Mesendoderm (in vitro differentiated cells): ENCODE data around the gene PRR33.

Source experiments
- DNase-seq: peaks from one replicate; pipeline ENCODE4 v3.0.0; 2013
- H2AK5ac ChIP-seq: 2 replicates; pipeline ENCODE4 v1.6.1; 2013; ENCODE audit warnings: low read length, inconsistent platforms
- H2BK120ac ChIP-seq: 2 replicates; pipeline ENCODE4 v1.6.1; 2013; ENCODE audit warnings: low read depth, mild to moderate bottlenecking, low read length, moderate library complexity, mixed read lengths
- H2BK15ac ChIP-seq: replicated peaks from 2 replicates; pipeline ENCODE4 v1.6.1; 2013; ENCODE audit warnings: low read depth, mild to moderate bottlenecking, moderate library complexity
- H2BK5ac ChIP-seq: 2 replicates; pipeline ENCODE4 v1.6.1; 2013; ENCODE audit warnings: low read length, inconsistent platforms
- H3K18ac ChIP-seq: 2 replicates; pipeline ENCODE4 v1.6.1; 2013; ENCODE audit warnings: mild to moderate bottlenecking, low read length, mixed read lengths
- H3K23ac ChIP-seq: one replicate; pipeline ENCODE4 v1.6.1; 2013; ENCODE audit warnings: low read length
- H3K27ac ChIP-seq: 2 replicates; pipeline ENCODE4 v1.5.1; 2013; ENCODE audit warnings: low read depth, mild to moderate bottlenecking, inconsistent platforms, low read length, moderate library complexity
- H3K27me3 ChIP-seq: 2 replicates; pipeline ENCODE4 v1.6.1; 2013; ENCODE audit warnings: low read length, control low read depth, mild to moderate bottlenecking, inconsistent platforms; ENCODE audit not compliant: insufficient read depth, poor library complexity
- H3K36me3 ChIP-seq: 2 replicates; pipeline ENCODE4 v1.6.1; 2013; ENCODE audit warnings: low read length, inconsistent platforms; ENCODE audit not compliant: control insufficient read depth, insufficient read depth
- H3K4ac ChIP-seq: one replicate; pipeline ENCODE4 v1.6.1; 2013; ENCODE audit warnings: low read depth, mild to moderate bottlenecking, low read length, moderate library complexity
- H3K4me1 ChIP-seq: 2 replicates; pipeline ENCODE4 v1.6.1; 2013; ENCODE audit warnings: low read depth, low read length, inconsistent platforms; ENCODE audit not compliant: control insufficient read depth
- H3K4me2 ChIP-seq: 2 replicates; pipeline ENCODE4 v1.6.1; 2013; ENCODE audit warnings: low read length
- H3K4me3 ChIP-seq: 2 replicates; pipeline ENCODE4 v1.5.1; 2013; ENCODE audit warnings: mild to moderate bottlenecking, low read length
- H3K56ac ChIP-seq: one replicate; pipeline ENCODE4 v1.6.1; 2013; ENCODE audit warnings: low read length
- H3K79me1 ChIP-seq: 2 replicates; pipeline ENCODE4 v1.6.1; 2013; ENCODE audit warnings: low read length, inconsistent platforms
- H3K79me2 ChIP-seq: 2 replicates; pipeline ENCODE4 v1.6.1; 2013; ENCODE audit warnings: mild to moderate bottlenecking, low read length; ENCODE audit not compliant: control insufficient read depth, insufficient read depth
- H3K9ac ChIP-seq: 2 replicates; pipeline ENCODE4 v1.6.1; 2013; ENCODE audit warnings: low read length, inconsistent platforms
- H4K5ac ChIP-seq: one replicate; pipeline ENCODE4 v1.6.1; 2013; ENCODE audit warnings: low read length
- H4K8ac ChIP-seq: one replicate; pipeline ENCODE4 v1.6.1; 2013; ENCODE audit warnings: low read depth, mild to moderate bottlenecking, control low read depth, low read length, moderate library complexity
- WGBS: extraction: QIAGEN DNeasy Blood & Tissue Kit; methylation state at CpG from one replicate; pipeline ENCODE4 v1.1.7; 2013; ENCODE audit warnings: low lambda C conversion rate, missing lambda C conversion rate; ENCODE audit not compliant: insufficient coverage; ENCODE audit errors: extremely low coverage; 5-methylcytosine and 5-hydroxymethylcytosine counted together

Gene PRR33

GRCh38 chr11:1933416-1934334 is 42.0 kb upstream of the PRR33 start:
- no peak overlapping the region for H3K4me2 ChIP-seq
- H3K27me3 ChIP-seq, result no peaks in the 10 kb centered on the region
- H2BK15ac ChIP-seq, result no peak overlapping the region
- no peak overlapping the region for H2BK120ac ChIP-seq
- H4K8ac ChIP-seq, result no peak overlapping the region
- H3K4me3 ChIP-seq, result no peak overlapping the region
- H3K23ac ChIP-seq, result no peak overlapping the region
- no peak overlapping the region for H3K56ac ChIP-seq
- H3K9ac ChIP-seq, result no peak overlapping the region
- H3K79me2 ChIP-seq, result no peaks in the 10 kb centered on the region
- H3K79me1 ChIP-seq, result no peaks in the 10 kb centered on the region
- no peak overlapping the region for H2AK5ac ChIP-seq
- H3K4ac ChIP-seq, result no peak overlapping the region
- WGBS, result no CpG with 5 or more reads among the region's 18 CpGs
- DNase-seq, result no peak
- H3K27ac ChIP-seq, result no peak overlapping the region
- H2BK5ac ChIP-seq, result no peak overlapping the region
- no peak overlapping the region for H4K5ac ChIP-seq
- H3K4me1 ChIP-seq, result no peaks in the 10 kb centered on the region
- no peak overlapping the region for H3K18ac ChIP-seq
- H3K36me3 ChIP-seq, result no peaks in the 10 kb centered on the region

GRCh38 chr11:1932681-1933080 is 41.0 kb upstream of the PRR33 start:
- no peak overlapping the region for H3K4me3 ChIP-seq
- no peak overlapping the region for H2BK5ac ChIP-seq
- no peak overlapping the region for H3K4me2 ChIP-seq
- no peak for DNase-seq
- H3K27me3 ChIP-seq, result no peaks in the 10 kb centered on the region
- WGBS, result 100% methylated on average over 2 of the region's 4 CpGs
- H4K8ac ChIP-seq, result no peak overlapping the region
- H3K79me2 ChIP-seq, result no peaks in the 10 kb centered on the region
- no peak overlapping the region for H3K23ac ChIP-seq
- H3K56ac ChIP-seq, result no peak overlapping the region
- H3K4me1 ChIP-seq, result no peaks in the 10 kb centered on the region
- H3K36me3 ChIP-seq, result no peaks in the 10 kb centered on the region
- H2BK120ac ChIP-seq, result no peak overlapping the region
- no peak overlapping the region for H3K18ac ChIP-seq
- no peak overlapping the region for H2AK5ac ChIP-seq
- no peak overlapping the region for H2BK15ac ChIP-seq
- no peaks in the 10 kb centered on the region for H3K79me1 ChIP-seq
- no peak overlapping the region for H3K9ac ChIP-seq
- H4K5ac ChIP-seq, result no peak overlapping the region
- no peak overlapping the region for H3K27ac ChIP-seq
- H3K4ac ChIP-seq, result no peak overlapping the region

GRCh38 chr11:1932105-1932480 is 40.4 kb upstream of the PRR33 start:
- Histone ChIP-seq H2BK5ac (no peak overlapping the region), H3K4me2 (no peak overlapping the region), H3K27ac (no peak overlapping the region), H3K4ac (no peak overlapping the region), H3K18ac (no peak overlapping the region), H2AK5ac (no peak overlapping the region), H3K27me3 (no peaks in the 10 kb centered on the region), H4K5ac (no peak overlapping the region), H3K23ac (no peak overlapping the region), H3K4me3 (no peak overlapping the region), H2BK120ac (no peak overlapping the region), H4K8ac (no peak overlapping the region), H3K79me2 (no peaks in the 10 kb centered on the region), H2BK15ac (no peak overlapping the region), H3K79me1 (no peaks in the 10 kb centered on the region), H3K9ac (no peak overlapping the region), H3K4me1 (no peaks in the 10 kb centered on the region), H3K56ac (no peak overlapping the region), H3K36me3 (no peaks in the 10 kb centered on the region)
- no CpG with 5 or more reads among the region's 11 CpGs for WGBS
- DNase-seq, result no peak

DNA sequence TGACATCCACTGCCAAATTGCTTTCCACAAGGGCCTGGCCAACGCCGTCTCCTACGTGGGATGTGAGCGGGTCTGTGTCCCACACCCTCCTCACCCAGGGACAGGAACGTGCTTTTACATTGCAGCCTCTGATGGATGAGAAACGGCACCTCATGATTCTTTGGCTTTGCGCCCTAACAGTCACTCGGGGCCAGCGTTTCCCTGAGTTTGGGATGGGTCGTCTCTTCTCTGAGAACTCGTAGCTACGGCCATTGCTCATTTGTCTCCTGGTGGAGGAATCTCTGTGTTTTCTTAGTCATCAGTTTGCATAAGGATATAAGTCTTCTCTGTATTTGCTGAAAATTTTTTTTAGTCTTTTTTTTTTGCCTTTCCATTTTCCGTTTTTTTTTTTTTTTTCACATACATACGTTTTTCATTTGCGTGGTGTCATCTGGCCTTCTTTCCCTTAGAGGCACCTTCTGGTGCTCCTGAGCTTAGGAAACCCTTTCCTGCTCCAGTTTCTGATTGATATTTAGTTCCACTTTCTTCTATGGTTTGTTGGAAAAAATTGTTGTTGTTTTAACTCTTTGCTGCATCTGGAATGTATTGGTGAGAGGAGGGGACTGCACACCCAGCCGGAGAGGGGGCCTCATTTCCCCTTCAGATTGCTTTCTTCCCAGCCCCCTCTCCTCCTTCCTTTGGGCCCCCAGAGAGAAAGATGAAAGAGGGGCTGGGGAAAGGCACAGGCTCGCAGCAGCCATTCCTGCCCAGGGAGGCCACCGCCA is 39.8 kb upstream of the PRR33 start:
- DNase-seq, result no peak
- no peak overlapping the region for H3K23ac ChIP-seq
- H3K27ac ChIP-seq, result no peak overlapping the region
- H4K5ac ChIP-seq, result no peak overlapping the region
- no peaks in the 10 kb centered on the region for H3K27me3 ChIP-seq
- no peak overlapping the region for H2AK5ac ChIP-seq
- H3K79me2 ChIP-seq, result no peaks in the 10 kb centered on the region
- H3K4me2 ChIP-seq, result no peak overlapping the region
- H3K9ac ChIP-seq, result no peak overlapping the region
- H3K18ac ChIP-seq, result no peak overlapping the region
- H3K79me1 ChIP-seq, result no peaks in the 10 kb centered on the region
- no peak overlapping the region for H3K4ac ChIP-seq
- H2BK120ac ChIP-seq, result no peak overlapping the region
- no peaks in the 10 kb centered on the region for H3K36me3 ChIP-seq
- no peak overlapping the region for H3K4me3 ChIP-seq
- no peak overlapping the region for H3K56ac ChIP-seq
- no peaks in the 10 kb centered on the region for H3K4me1 ChIP-seq
- H2BK15ac ChIP-seq, result no peak overlapping the region
- no CpG with 5 or more reads among the region's 18 CpGs for WGBS
- H2BK5ac ChIP-seq, result no peak overlapping the region
- H4K8ac ChIP-seq, result no peak overlapping the region

- H3K18ac ChIP-seq, result no peak overlapping the region
- H2BK15ac ChIP-seq, result no peak overlapping the region
- no peak overlapping the region for H3K4me2 ChIP-seq
- H3K79me2 ChIP-seq, result no peaks in the 10 kb centered on the region
- no peak overlapping the region for H2BK120ac ChIP-seq
- no peak overlapping the region for H4K5ac ChIP-seq
- H4K8ac ChIP-seq, result no peak overlapping the region
- H3K27me3 ChIP-seq, result no peaks in the 10 kb centered on the region
- H3K9ac ChIP-seq, result no peak overlapping the region
- no peaks in the 10 kb centered on the region for H3K79me1 ChIP-seq
- H3K23ac ChIP-seq, result no peak overlapping the region
- H2BK5ac ChIP-seq, result no peak overlapping the region
- DNase-seq, result no peak
- no peak overlapping the region for H3K56ac ChIP-seq
- WGBS, result no CpG with 5 or more reads among the region's 9 CpGs
- H3K36me3 ChIP-seq, result no peaks in the 10 kb centered on the region
- H2AK5ac ChIP-seq, result no peak overlapping the region
- no peak overlapping the region for H3K27ac ChIP-seq
- H3K4ac ChIP-seq, result no peak overlapping the region
- H3K4me3 ChIP-seq, result no peak overlapping the region
- H3K4me1 ChIP-seq, result no peaks in the 10 kb centered on the region
These were observed 38.8 kb upstream of the PRR33 start for GRCh38 chr11:1930462-1930830.
